ENCODE results near the gene BIRC6.
"Not testable (repeated sequence)": the region's sequence is repeated elsewhere in the genome, so short reads cannot be mapped to it uniquely, and the experiment has no call there.

BIRC6 gene

DNA sequence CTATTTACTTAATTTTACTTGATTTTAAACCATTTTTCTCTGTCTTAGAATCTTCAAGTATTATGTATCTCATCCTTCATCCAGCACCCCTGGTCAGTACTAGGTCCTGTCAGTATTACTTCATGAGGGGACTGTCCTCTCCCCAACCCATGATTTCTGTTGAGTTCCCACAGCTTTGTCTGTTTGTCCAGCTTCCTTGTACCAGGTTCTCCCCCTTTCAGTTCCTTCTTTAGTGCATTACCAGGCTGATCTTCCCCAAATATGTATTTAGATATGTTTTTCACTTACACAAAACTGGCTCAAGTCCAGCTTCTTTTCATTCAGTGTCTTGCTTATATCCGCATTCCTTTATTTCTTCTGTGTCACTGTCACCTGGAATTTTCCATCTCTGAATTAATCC lies 257.3 kb downstream of the BIRC6 start:
- no peak for DNase-seq (ENCODE audit: low read depth)

GRCh38 chr2:32617599-32618189 lies 260.9 kb downstream of the BIRC6 start:
- DNase-seq (ENCODE audit: low read depth), result no peak

GRCh38 chr2:32622570-32623310 lies 265.9 kb downstream of the BIRC6 start:
- DNase-seq (ENCODE audit: low read depth), result no peak

- no peak for DNase-seq (ENCODE audit: low read depth)
Measured at GRCh38 chr2:32623311-32623706, 266.5 kb downstream of the BIRC6 start.

GRCh38 chr2:32624812-32625211 lies 268.0 kb downstream of the BIRC6 start:
- DNase-seq (ENCODE audit: low read depth), result no peak

DNA sequence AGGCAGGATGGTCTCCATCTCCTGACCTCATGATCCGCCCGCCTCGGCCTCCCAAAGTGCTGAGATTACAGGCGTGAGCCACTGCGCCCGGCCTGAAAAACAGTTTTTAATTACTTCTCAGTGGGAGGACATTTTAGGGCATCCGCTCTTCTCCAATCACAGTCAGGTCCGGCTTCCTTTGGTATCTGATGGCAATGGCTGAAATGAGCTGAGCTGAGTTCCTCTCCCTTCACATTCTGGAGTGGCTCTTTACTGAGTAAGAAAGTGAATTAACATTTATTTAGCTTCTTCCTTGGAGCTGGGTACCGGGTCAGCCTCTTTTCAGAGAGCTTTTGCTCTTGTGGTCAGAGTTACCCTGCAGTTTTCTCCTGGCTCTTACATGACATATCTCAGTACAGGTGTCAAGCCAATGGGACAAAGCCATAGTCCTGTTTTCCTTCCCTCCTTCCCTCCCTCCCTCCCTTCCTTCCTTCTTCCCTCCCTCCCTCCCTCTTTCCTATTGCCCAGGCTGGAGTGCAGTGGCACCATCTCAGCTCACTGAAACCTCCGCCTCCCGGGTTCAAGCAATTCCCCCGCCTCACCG lies 269.9 kb downstream of the BIRC6 start:
- DNase-seq (ENCODE audit: low read depth), result no peak

GRCh38 chr2:32627441-32627813 lies 270.6 kb downstream of the BIRC6 start:
- DNase-seq (ENCODE audit: low read depth), result no peak

DNA sequence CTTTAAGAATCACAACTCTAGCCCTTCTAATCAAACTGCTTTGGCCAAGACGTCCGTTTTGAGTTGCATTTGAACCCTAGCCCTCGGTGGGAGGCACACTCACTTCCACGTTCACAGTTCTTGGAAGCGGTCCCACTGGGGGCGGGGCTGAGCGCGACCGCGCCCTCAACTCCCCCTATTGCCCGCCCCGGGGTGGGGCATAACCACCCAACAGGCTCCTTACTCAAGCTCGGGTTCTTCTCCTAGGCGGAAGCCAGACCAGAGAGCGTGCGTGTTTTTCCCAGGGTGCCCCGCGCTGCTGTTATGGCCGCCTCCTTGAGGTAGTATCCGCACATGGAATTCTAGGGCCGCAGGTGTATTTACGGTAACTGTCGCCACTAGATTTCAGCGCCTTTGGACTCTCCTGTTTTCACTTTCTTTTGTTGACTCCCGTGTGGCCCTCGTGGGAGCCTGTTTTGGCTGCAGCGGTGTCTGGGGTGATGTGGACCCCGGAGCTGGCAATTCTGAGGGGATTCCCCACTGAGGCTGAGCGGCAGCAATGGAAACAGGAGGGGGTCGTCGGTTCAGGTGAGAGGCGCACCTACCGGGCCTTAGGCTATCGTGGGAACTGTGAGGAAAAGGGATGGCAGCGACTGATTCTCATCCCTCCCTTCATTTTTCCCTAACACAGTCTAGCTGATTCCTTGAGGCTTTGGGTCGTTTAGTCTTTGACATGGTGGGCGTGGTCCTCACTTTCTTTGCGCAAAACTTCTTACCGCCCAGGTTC lies 271.2 kb downstream of the BIRC6 start, which contains the start of gene TTC27:
Gene TTC27 (plus strand): TSS at position 237 of the 766 bp plus-strand sequence. CDS start 243 bp downstream, at position 480.
- DNase-seq (ENCODE audit: low read depth), result peak; percentile 73

- peak; percentile 20 for DNase-seq (ENCODE audit: low read depth)
Measured at GRCh38 chr2:32632089-32632488, 275.3 kb downstream of the BIRC6 start.

DNA sequence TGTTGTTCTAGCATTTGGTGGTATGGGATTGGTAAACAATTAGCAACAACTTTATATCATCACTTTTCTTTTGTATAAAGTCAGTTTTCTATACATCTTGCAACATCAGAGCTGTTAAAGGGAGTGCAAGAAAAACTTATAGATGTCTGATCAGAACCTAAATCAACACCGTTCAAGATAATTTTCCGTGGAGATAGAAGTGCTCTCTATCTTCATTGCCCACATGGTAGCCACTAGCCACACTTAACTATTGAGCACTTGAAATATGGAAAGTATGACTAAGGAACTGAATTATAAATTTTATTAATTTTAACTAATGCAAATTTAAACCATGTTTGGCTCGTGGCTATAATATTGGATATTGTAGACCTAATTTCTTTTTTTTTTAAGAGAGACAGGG lies 276.2 kb downstream of the BIRC6 start:
- no peak for DNase-seq (ENCODE audit: low read depth)

GRCh38 chr2:32638548-32638947 lies 281.7 kb downstream of the BIRC6 start:
- DNase-seq (ENCODE audit: low read depth), result not testable (repeated sequence)

- DNase-seq (ENCODE audit: low read depth), result no peak
Measured at GRCh38 chr2:32641180-32641579, 284.4 kb downstream of the BIRC6 start.

- DNase-seq (ENCODE audit: low read depth), result peak; percentile 84
Measured at GRCh38 chr2:32647180-32647651, 290.4 kb downstream of the BIRC6 start.

DNA sequence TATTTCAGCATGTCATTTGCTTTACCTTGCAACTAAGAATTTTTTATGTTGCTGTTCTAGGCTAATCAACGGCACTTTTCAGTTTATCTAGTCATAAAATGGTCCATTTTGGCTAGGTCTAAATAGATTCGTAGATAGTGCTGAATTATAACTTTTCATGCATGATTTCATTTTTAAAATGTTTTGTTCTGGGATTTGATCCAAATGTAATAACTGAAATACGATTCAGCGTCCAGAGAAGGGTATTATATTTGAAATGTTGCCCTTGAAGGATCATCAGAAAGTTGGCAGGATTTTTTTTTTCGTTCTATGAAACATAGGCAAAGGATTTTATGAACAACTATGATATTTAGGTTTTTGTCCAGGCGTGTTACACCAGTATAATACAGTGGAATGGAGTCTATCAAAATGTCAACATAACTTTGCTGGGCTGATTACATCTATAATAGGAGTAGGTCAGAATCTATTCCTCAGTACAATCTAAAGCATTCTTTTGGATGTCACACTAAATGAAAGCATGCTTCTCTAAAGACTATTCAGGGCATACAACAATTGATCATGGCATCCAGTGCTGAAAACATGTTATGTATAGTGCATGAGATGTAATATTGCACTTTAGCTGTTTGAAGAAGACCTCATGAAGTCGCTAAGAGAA lies 295.9 kb downstream of the BIRC6 start:
- no peak for DNase-seq (ENCODE audit: low read depth)

DNA sequence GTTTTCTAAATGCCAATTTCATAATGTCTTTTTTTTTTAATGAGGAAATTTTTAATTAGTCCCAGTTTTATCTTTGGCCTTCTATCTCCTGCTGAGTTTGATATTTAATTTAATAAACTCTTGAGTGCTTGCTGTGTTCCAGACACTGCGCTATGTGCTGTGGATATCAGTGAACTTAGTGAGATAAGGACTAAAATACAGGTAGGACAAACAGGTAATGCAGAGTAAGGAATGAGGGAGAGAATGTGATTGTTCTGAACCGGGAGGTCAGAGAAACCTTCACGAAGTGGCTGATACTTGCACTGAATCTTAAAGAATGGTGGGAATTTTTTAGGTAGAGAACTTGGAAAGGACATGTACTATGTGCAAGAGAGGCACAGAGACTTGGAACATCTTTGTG lies 299.2 kb downstream of the BIRC6 start:
- no peak for DNase-seq (ENCODE audit: low read depth)

DNA sequence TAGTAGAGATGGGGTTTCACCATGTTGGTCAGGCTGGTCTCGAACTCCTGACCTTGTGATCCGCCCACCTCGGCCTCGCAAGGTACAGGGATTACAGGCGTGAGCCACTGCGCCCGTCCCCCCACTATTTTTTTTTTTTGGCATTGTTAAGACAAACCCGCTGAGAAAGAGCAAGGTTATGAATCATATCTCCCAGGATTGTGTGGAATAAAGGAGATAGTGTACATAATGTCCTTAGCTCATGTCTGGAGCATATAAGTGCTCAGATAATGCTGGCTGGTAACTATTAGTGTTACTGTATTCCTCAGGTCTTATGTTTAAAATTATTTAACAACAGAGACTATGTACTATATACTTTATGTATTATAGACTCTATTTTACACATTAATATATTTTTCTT lies 307.0 kb downstream of the BIRC6 start:
- no peak for DNase-seq (ENCODE audit: low read depth)

- DNase-seq (ENCODE audit: low read depth), result no peak
Measured at GRCh38 chr2:32666704-32667103, 309.9 kb downstream of the BIRC6 start.

GRCh38 chr2:32668254-32668653 lies 311.4 kb downstream of the BIRC6 start:
- DNase-seq (ENCODE audit: low read depth), result no peak
